Smooth muscle cell (in vitro differentiated cells): Measurements from ENCODE around the gene TAOK3. TPM values are rescaled to one million over a fixed set of nuclear protein-coding genes. Genes with fewer than 3 reads are reported as not detected.

Source experiments
- DNase-seq: peaks from one replicate; lab custom pipeline; 2025; ENCODE audit not compliant: unreplicated experiment; lab: John Stamatoyannopoulos, UW
- H2AFZ ChIP-seq: fragments of 200-600 bp; sonication (generic); 2 replicates; pipeline ENCODE4 v1.6.0; 2016; ENCODE audit warnings: antibody characterized with exemption, low read depth, mild to moderate bottlenecking
- H3F3A ChIP-seq: fragments of 200-600 bp; sonication (generic); 2 replicates; pipeline ENCODE4 v1.6.0; 2017; ENCODE audit warnings: antibody characterized with exemption, low read depth
- H3K27ac ChIP-seq: fragments of 200-600 bp; sonication (generic); 2 replicates; pipeline ENCODE4 v1.5.1; 2016; ENCODE audit warnings: low read depth, mild to moderate bottlenecking
- H3K27me3 ChIP-seq: fragments of 200-600 bp; sonication (generic); 2 replicates; pipeline ENCODE4 v1.6.1; 2016; ENCODE audit warnings: low read depth, mild to moderate bottlenecking
- H3K36me3 ChIP-seq: fragments of 200-600 bp; sonication (generic); 2 replicates; pipeline ENCODE4 v1.5.1; 2016; ENCODE audit warnings: low read depth
- H3K4me1 ChIP-seq: fragments of 200-600 bp; sonication (generic); 2 replicates; pipeline ENCODE4 v1.5.1; 2016; ENCODE audit warnings: low read depth
- H3K4me2 ChIP-seq: fragments of 200-600 bp; sonication (generic); 2 replicates; pipeline ENCODE4 v1.6.0; 2016; ENCODE audit warnings: mild to moderate bottlenecking
- H3K4me3 ChIP-seq: fragments of 200-600 bp; sonication (generic); 2 replicates; pipeline ENCODE4 v1.5.1; 2016; ENCODE audit warnings: mild to moderate bottlenecking
- H3K79me2 ChIP-seq: fragments of 200-600 bp; sonication (generic); 2 replicates; pipeline ENCODE4 v1.6.0; 2016; ENCODE audit warnings: low read depth, mild to moderate bottlenecking
- H3K9ac ChIP-seq: fragments of 200-600 bp; sonication (generic); 2 replicates; pipeline ENCODE4 v1.6.0; 2016; ENCODE audit warnings: low read depth
- H3K9me3 ChIP-seq: fragments of 200-600 bp; sonication (generic); replicated peaks from 2 replicates; pipeline ENCODE4 v1.5.1; 2016; ENCODE audit warnings: low read depth
- H4K20me1 ChIP-seq: fragments of 200-600 bp; sonication (generic); 2 replicates; pipeline ENCODE4 v1.6.0; 2016; ENCODE audit warnings: low read depth
- WGBS: methylation state at CpG from one replicate; pipeline ENCODE4 v1.1.7; 2016; ENCODE audit warnings: low lambda C conversion rate; 5-methylcytosine and 5-hydroxymethylcytosine counted together
- polyA plus RNA-seq: library from polyadenylated mRNA; unstranded; fragments of >200 nt; fragmentation: Nextera tagmentation; extraction: Ambion mirVana; gene quantifications from 2 replicates; pipeline ENCODE4 v1.2.1, GENCODE V29; 2016
- total RNA-seq: library from RNA; depleted of rRNA; stranded (reverse); fragments of >200 nt; gene quantifications from 2 replicates; pipeline ENCODE4 v1.2.3, GENCODE V29; 2014
- TF ChIP-seq, protein P1 (sequence below): fragments of 200-600 bp; sonication (generic); IDR thresholded peaks from 2 replicates; pipeline ENCODE4 v1.5.1; 2017; ENCODE audit warnings: borderline replicate concordance, mild to moderate bottlenecking, antibody characterized with exemption; ENCODE audit not compliant: insufficient read depth, poor library complexity, severe bottlenecking

Gene TAOK3
- total and polyA plus RNA-seq, 2 experiments from 2014 or later, result 7.3 to 7.9 TPM

DNA sequence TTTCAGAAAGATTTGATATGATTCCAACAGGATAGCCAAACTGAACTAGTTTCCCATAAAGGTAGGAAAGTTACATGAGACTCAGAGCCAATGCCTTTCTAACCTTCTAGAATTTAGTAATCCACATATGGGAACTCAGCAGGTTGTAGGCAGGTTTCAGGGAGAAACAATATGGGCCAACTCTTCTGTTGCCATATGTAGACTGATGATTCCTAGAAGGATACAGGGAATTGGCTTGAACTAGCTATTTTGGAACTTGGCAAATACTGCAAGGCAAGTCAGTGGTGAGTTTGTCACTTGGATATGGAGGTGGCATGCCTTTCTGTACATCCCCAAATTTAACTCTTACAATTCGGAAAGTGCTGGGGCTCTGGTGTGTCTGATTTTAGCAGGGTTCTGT, 19.1 kb upstream of the TAOK3 start:
- WGBS, result 100% methylated on average over 1 of the region's 1 CpG

DNA sequence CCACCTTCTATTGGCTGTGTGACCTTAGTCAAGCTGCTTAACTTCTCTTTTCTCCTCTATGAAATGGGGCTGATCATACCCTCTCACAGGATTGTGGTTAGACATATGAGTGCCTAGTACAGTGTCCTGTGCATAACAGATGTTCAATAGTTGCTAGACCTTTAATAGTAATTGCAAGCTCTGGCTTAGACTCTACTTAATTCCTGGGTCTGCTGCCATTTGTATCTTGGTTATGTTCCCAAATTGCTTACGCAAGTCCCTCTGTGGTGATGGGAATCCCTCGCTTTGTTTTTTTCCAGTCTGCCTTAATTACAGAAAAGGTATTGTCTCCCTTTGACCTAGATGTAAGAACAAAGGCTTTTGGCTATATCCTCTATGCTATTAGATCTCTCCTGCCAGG, 18.7 kb upstream of the TAOK3 start:
- Histone ChIP-seq H3F3A (no peaks in the 10 kb centered on the region), H3K27ac (no peak overlapping the region), H4K20me1 (peaks cover 5% of the 10 kb centered on the region), H3K79me2 (no peaks in the 10 kb centered on the region), H3K4me2 (no peak overlapping the region), H2AFZ (no peak overlapping the region), H3K27me3 (no peaks in the 10 kb centered on the region), H3K36me3 (peaks cover 21% of the 10 kb centered on the region), H3K9ac (no peak overlapping the region), H3K4me3 (no peak overlapping the region), H3K9me3 (no peaks in the 10 kb centered on the region), H3K4me1 (no peaks in the 10 kb centered on the region)
- no peak for DNase-seq
- whole genome bisulfite sequencing, result 98% methylated on average over 2 of the region's 2 CpGs
- TF ChIP-seq, protein P1, sequence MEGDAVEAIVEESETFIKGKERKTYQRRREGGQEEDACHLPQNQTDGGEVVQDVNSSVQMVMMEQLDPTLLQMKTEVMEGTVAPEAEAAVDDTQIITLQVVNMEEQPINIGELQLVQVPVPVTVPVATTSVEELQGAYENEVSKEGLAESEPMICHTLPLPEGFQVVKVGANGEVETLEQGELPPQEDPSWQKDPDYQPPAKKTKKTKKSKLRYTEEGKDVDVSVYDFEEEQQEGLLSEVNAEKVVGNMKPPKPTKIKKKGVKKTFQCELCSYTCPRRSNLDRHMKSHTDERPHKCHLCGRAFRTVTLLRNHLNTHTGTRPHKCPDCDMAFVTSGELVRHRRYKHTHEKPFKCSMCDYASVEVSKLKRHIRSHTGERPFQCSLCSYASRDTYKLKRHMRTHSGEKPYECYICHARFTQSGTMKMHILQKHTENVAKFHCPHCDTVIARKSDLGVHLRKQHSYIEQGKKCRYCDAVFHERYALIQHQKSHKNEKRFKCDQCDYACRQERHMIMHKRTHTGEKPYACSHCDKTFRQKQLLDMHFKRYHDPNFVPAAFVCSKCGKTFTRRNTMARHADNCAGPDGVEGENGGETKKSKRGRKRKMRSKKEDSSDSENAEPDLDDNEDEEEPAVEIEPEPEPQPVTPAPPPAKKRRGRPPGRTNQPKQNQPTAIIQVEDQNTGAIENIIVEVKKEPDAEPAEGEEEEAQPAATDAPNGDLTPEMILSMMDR, result no peak

More for the DNA sequence above, 19.1 kb upstream of the TAOK3 start:
- TF ChIP-seq, protein P1, result no peak
- H3K4me3 ChIP-seq, result no peak overlapping the region
- no peaks in the 10 kb centered on the region for H3F3A ChIP-seq
- H3K4me1 ChIP-seq, result no peaks in the 10 kb centered on the region
- no peaks in the 10 kb centered on the region for H3K27me3 ChIP-seq
- H3K36me3 ChIP-seq, result peaks cover 17% of the 10 kb centered on the region
- H3K9ac ChIP-seq, result no peak overlapping the region
- no peaks in the 10 kb centered on the region for H3K9me3 ChIP-seq
- no peak overlapping the region for H3K4me2 ChIP-seq
- no peaks in the 10 kb centered on the region for H3K79me2 ChIP-seq
- H3K27ac ChIP-seq, result no peak overlapping the region
- H4K20me1 ChIP-seq, result peaks cover 10% of the 10 kb centered on the region
- no peak for DNase-seq
- no peak overlapping the region for H2AFZ ChIP-seq

DNA sequence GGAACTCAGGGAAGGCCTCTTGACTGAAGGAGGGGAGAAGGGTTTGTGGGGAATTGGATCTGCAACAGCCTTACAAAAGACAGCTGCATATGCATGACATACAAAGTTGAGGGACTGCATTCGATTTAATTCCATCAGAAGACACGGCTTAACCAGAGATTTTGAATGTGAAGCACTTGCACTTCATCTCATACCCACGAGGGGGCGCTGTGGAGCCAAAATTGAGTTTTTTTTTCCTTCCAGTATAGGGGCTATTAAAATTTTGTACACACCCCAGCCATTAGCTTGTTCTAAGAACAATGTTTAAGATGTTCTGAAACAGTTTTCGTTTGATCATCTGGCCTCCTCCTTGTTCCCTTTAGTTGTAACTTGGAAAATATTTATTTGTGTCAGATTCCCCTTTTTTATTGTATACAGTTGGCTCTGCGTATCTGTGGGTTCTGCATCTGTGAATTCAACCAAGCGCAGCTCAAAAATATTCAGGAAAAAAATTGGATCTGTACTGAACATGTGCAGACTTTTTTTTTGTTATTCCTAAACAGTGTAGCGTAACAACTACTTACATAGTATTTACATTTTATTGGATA, 5.3 kb upstream of the TAOK3 start:
- Histone ChIP-seq H3K4me1 (peaks cover 11% of the 10 kb centered on the region), H3K9me3 (no peaks in the 10 kb centered on the region), H3K4me2 (peak overlapping the region; percentile 91), H3K27me3 (no peaks in the 10 kb centered on the region), H3K27ac (no peak overlapping the region), H3F3A (peaks cover 3% of the 10 kb centered on the region), H3K9ac (no peak overlapping the region), H2AFZ (peak overlapping the region; percentile 99), H4K20me1 (peaks cover 29% of the 10 kb centered on the region), H3K4me3 (peak overlapping the region; percentile 98), H3K79me2 (peaks cover 30% of the 10 kb centered on the region), H3K36me3 (no peaks in the 10 kb centered on the region)
- peak; percentile 52 for DNase-seq
- TF ChIP-seq, protein P1, result peak; percentile 98
- 38% methylated on average over 8 of the region's 8 CpGs for WGBS
